NCI-H69 (cell line): Measurements from ENCODE around the gene CA5A.
"Not testable (repeated sequence)": the region's sequence is repeated elsewhere in the genome, so short reads cannot be mapped to it uniquely, and the experiment has no call there.

Experiments
- DNase-seq: peaks from one replicate; lab custom pipeline; 2025; lab: John Stamatoyannopoulos, UW

Gene CA5A

GRCh38 chr16:87936375-87937230 is at the start of gene CA5A:
TSS of gene CA5A (minus strand) at chr16:87936529. CDS start at chr16:87936450, 79 bp downstream.
- DNase-seq, result no peak

- not testable (repeated sequence) for DNase-seq
These were observed 49.2 kb upstream of the CA5A start for GRCh38 chr16:87985493-87985892.

GRCh38 chr16:87984632-87985267 is 48.4 kb upstream of the CA5A start:
- DNase-seq, result no peak

GRCh38 chr16:87984180-87984579 is 47.9 kb upstream of the CA5A start:
- not testable (repeated sequence) for DNase-seq

- not testable (repeated sequence) for DNase-seq
These were observed 47.4 kb upstream of the CA5A start for GRCh38 chr16:87983737-87984097.

GRCh38 chr16:87983072-87983736 is 46.9 kb upstream of the CA5A start:
- DNase-seq, result not testable (repeated sequence)

- no peak for DNase-seq
These were observed 46.3 kb upstream of the CA5A start for GRCh38 chr16:87982581-87983041.

GRCh38 chr16:87981376-87981775 is 45.0 kb upstream of the CA5A start:
- DNase-seq, result not testable (repeated sequence)

- DNase-seq, result not testable (repeated sequence)
These were observed 43.7 kb upstream of the CA5A start for GRCh38 chr16:87979911-87980630.

- no peak for DNase-seq
These were observed 43.0 kb upstream of the CA5A start for GRCh38 chr16:87979352-87979751.

GRCh38 chr16:87978127-87978526 is 41.8 kb upstream of the CA5A start:
- no peak for DNase-seq

GRCh38 chr16:87976665-87977064 is 40.3 kb upstream of the CA5A start:
- no peak for DNase-seq

- DNase-seq, result no peak
These were observed 37.8 kb upstream of the CA5A start for GRCh38 chr16:87974178-87974577.

GRCh38 chr16:87973717-87974116 is 37.4 kb upstream of the CA5A start:
- DNase-seq, result no peak

- no peak for DNase-seq
These were observed 35.6 kb upstream of the CA5A start for GRCh38 chr16:87971933-87972332.

GRCh38 chr16:87970186-87970585 is 33.9 kb upstream of the CA5A start:
- no peak for DNase-seq

- no peak for DNase-seq
These were observed 32.2 kb upstream of the CA5A start for GRCh38 chr16:87968541-87968940.

- no peak for DNase-seq
These were observed 30.4 kb upstream of the CA5A start for GRCh38 chr16:87966685-87967185.

GRCh38 chr16:87966064-87966645 is 29.8 kb upstream of the CA5A start:
- DNase-seq, result no peak

- no peak for DNase-seq
These were observed 29.1 kb upstream of the CA5A start for GRCh38 chr16:87965417-87965816.

GRCh38 chr16:87964049-87964659 is 27.8 kb upstream of the CA5A start:
- no peak for DNase-seq
